COR-L47 (cell line): ENCODE results near the gene RAB19.
"Not testable (repeated sequence)": the region's sequence is repeated elsewhere in the genome, so short reads cannot be mapped to it uniquely, and the experiment has no call there.

ENCODE experiments used
- DNase-seq: peaks from one replicate; lab custom pipeline; 2025; lab: John Stamatoyannopoulos, UW

Gene RAB19

GRCh38 chr7:140453785-140454656 lies 50.2 kb downstream of the RAB19 start:
- DNase-seq, result not testable (repeated sequence)

DNA sequence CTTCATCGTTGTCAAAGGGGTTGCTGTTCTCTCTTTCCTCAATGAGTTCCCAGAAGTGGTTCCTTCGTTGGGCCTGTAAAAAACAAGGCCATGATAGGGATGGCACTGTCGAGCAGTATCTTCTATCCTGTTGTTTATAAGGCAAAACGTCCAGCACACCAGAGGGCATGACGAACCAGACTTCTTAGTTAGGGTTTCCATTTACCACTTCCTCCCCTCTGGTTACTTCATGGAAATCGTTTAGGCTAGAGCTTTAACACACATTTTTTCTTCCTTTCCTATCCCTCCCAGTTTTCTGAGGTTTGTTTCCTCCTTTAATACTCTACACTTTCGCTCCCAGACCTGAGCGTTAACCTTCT lies 50.8 kb downstream of the RAB19 start:
- no peak for DNase-seq

GRCh38 chr7:140455743-140456142 lies 51.9 kb downstream of the RAB19 start:
- no peak for DNase-seq

DNA sequence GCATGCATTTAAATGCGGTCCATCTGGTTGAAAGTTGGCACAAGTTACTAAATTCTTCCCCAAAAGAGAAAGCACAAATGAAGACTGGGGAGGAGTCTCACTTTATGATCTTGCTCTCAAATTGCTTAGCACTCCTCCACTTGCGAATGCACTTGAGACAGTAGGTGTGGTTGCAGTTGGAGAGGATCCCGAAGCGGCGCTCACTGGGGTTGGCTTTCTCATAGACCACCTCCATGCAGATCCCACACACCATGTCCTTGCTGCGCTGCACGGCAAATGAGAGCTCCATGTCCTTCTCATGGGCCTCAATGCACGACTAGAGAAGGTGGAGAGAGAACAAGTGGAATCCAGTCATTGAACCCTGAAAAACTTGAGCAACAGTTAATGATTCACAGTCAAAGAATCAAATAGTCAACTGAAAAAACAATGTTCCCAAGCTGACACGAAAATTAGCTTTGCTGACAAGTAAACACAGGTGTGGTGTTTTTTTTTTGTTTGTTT lies 52.7 kb downstream of the RAB19 start:
- DNase-seq, result no peak

- DNase-seq, result no peak
These were observed 54.3 kb downstream of the RAB19 start for GRCh38 chr7:140458201-140458600.

- no peak for DNase-seq
These were observed 55.1 kb downstream of the RAB19 start for GRCh38 chr7:140458916-140459315.

GRCh38 chr7:140463111-140463510 lies 59.3 kb downstream of the RAB19 start:
- DNase-seq, result no peak

GRCh38 chr7:140475747-140476333 lies 72.0 kb downstream of the RAB19 start:
- DNase-seq, result peak; percentile 74

DNA sequence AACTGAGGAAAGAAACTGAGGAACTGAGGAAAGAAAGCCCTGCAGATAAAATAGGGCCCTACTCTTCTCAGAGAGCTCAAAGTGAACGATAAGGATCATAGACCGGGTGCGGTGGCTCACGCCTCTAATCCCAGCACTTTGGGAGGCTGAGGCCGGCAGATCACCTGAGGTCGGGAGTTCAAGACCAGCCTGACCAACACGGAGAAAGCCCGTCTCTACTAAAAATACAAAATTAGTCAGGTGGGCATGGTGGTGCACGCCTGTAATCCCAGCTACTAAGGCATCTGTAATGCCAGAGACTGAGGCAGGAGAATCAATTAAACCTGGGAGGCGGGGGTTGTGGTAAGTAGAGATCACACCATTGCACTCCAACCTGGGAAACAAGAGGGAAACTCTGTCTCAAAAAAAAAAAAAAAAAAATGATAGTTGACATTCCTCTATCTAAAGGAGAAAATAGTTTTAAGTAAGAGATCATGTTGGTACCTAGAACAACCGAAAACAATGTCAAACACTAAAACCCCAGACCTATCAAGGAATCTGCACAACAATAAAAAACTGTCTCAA lies 72.9 kb downstream of the RAB19 start:
- DNase-seq, result no peak
